Measurements from ENCODE around the gene RAB40C. TPM values are rescaled to one million over a fixed set of nuclear protein-coding genes. Genes with fewer than 3 reads are reported as not detected.
A peak's percentile ranks its signal among the peaks of the same experiment; 100 is the strongest.

The RAB40C gene
- total RNA-seq, 6 donors from 2014 or later, result 40.5 to 101 (median 61.5) TPM

GRCh38 chr16:546909-547770, 42.7 kb upstream of the RAB40C start:
- H3K4me3 ChIP-seq, result peak overlapping the region in 1 of 4 donors; percentile 8
- H3K27me3 ChIP-seq, result no peaks in the 10 kb centered on the region
- H3K36me3 ChIP-seq, result peaks cover 3 to 53% (median 36%) of the 10 kb centered on the region in 4 donors
- DNase-seq, result peak; percentile 63 to 93
- peak; percentile 35 to 80 for ATAC-seq (ENCODE audit: low FRiP score in 2 of 2)
- no peak overlapping the region for H3K27ac ChIP-seq
- WGBS, 2 donors, result 73 to 74% methylated on average over 41 to 55 of the region's 60 CpGs
- TF ChIP-seq EP300 (IDR thresholded peaks at IDR 0.05) (no peak), POLR2A (IDR thresholded peaks at IDR 0.05) (no peak), POLR2AphosphoS5 (IDR thresholded peaks at IDR 0.05) (no peak)
- TF ChIP-seq, protein P1, sequence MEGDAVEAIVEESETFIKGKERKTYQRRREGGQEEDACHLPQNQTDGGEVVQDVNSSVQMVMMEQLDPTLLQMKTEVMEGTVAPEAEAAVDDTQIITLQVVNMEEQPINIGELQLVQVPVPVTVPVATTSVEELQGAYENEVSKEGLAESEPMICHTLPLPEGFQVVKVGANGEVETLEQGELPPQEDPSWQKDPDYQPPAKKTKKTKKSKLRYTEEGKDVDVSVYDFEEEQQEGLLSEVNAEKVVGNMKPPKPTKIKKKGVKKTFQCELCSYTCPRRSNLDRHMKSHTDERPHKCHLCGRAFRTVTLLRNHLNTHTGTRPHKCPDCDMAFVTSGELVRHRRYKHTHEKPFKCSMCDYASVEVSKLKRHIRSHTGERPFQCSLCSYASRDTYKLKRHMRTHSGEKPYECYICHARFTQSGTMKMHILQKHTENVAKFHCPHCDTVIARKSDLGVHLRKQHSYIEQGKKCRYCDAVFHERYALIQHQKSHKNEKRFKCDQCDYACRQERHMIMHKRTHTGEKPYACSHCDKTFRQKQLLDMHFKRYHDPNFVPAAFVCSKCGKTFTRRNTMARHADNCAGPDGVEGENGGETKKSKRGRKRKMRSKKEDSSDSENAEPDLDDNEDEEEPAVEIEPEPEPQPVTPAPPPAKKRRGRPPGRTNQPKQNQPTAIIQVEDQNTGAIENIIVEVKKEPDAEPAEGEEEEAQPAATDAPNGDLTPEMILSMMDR (IDR thresholded peaks at IDR 0.05), result peak in 4 of 6 experiments; percentile 42 to 67 (median 56)
- no peaks in the 10 kb centered on the region for H3K9me3 ChIP-seq
- peaks cover 0 to 13% (median 0%) of the 10 kb centered on the region in 4 donors for H3K4me1 ChIP-seq

- TF ChIP-seq POLR2AphosphoS5 (IDR thresholded peaks at IDR 0.05) (no peak), POLR2A (IDR thresholded peaks at IDR 0.05) (no peak), EP300 (IDR thresholded peaks at IDR 0.05) (no peak)
- TF ChIP-seq, protein P1 (IDR thresholded peaks at IDR 0.05), result no peak
- no peak overlapping the region for H3K27ac ChIP-seq
- H3K4me1 ChIP-seq, result peaks cover 0 to 13% (median 0%) of the 10 kb centered on the region in 4 donors
- WGBS, 2 donors, result 93 to 100% methylated on average over 1 to 21 of the region's 21 CpGs
- H3K36me3 ChIP-seq, result peaks cover 9 to 66% (median 48%) of the 10 kb centered on the region in 4 donors
- ATAC-seq (ENCODE audit: low FRiP score in 2 of 2) (no peak), DNase-seq (no peak)
- H3K9me3 ChIP-seq, result no peaks in the 10 kb centered on the region
- no peaks in the 10 kb centered on the region for H3K27me3 ChIP-seq
- H3K4me3 ChIP-seq, result no peak overlapping the region
These were observed 41.3 kb upstream of the RAB40C start for GRCh38 chr16:548586-548985.

GRCh38 chr16:549544-550263, 40.2 kb upstream of the RAB40C start:
- TF ChIP-seq POLR2AphosphoS5 (IDR thresholded peaks at IDR 0.05), result no peak
- no peak for TF ChIP-seq EP300 (IDR thresholded peaks at IDR 0.05)
- TF ChIP-seq, protein P1 (IDR thresholded peaks at IDR 0.05), result no peak
- no peak for TF ChIP-seq POLR2A (IDR thresholded peaks at IDR 0.05)
- H3K9me3 ChIP-seq, result no peaks in the 10 kb centered on the region
- 96 to 97% methylated on average over 11 to 50 of the region's 54 CpGs for WGBS, 2 donors
- no peak overlapping the region for H3K4me3 ChIP-seq
- H3K4me1 ChIP-seq, result peaks cover 0 to 13% (median 0%) of the 10 kb centered on the region in 4 donors
- no peak for ATAC-seq (ENCODE audit: low FRiP score in 2 of 2)
- peaks cover 9 to 72% (median 55%) of the 10 kb centered on the region in 4 donors for H3K36me3 ChIP-seq
- DNase-seq, result no peak
- no peak overlapping the region for H3K27ac ChIP-seq
- no peaks in the 10 kb centered on the region for H3K27me3 ChIP-seq

GRCh38 chr16:551210-551609, 38.7 kb upstream of the RAB40C start:
- TF ChIP-seq POLR2A (IDR thresholded peaks at IDR 0.05) (no peak), EP300 (IDR thresholded peaks at IDR 0.05) (no peak), POLR2AphosphoS5 (IDR thresholded peaks at IDR 0.05) (no peak)
- TF ChIP-seq, protein P1 (IDR thresholded peaks at IDR 0.05), result no peak
- no peak overlapping the region for H3K4me3 ChIP-seq
- ATAC-seq (ENCODE audit: low FRiP score in 2 of 2) (no peak), DNase-seq (no peak)
- H3K9me3 ChIP-seq, result no peaks in the 10 kb centered on the region
- H3K27me3 ChIP-seq, result no peaks in the 10 kb centered on the region
- 93 to 99% methylated on average over 15 to 26 of the region's 28 CpGs for WGBS, 2 donors
- H3K4me1 ChIP-seq, result peaks cover 0 to 13% (median 0%) of the 10 kb centered on the region in 4 donors
- peaks cover 9 to 66% (median 53%) of the 10 kb centered on the region in 4 donors for H3K36me3 ChIP-seq
- H3K27ac ChIP-seq, result no peak overlapping the region
